Stimulated activated memory B cell treated with anti-CD40 and anti-IgM and Interleukin-4, amounts not matched to agents 10 μg/mL and 1 μg/mL and 100 μg/mL, for 72 hours (primary cell): ENCODE data around the gene PCDHA1.
"Not testable (repeated sequence)": the region's sequence is repeated elsewhere in the genome, so short reads cannot be mapped to it uniquely, and the experiment has no call there.

ENCODE experiments used
- ATAC-seq: fragments of 150-1000 bp; cut with Tn5 transposase; 2 replicates; pipeline ENCODE4 v1.10.0; 2021
- H3K27ac Mint-ChIP-seq: one replicate; pipeline ENCODE4 v1.8.0; 2022; ENCODE audit warnings: mild to moderate bottlenecking, mixed read lengths
- H3K27me3 Mint-ChIP-seq: one replicate; pipeline ENCODE4 v1.8.0; 2022; ENCODE audit warnings: mixed read lengths
- H3K36me3 Mint-ChIP-seq: one replicate; pipeline ENCODE4 v1.8.0; 2022; ENCODE audit warnings: mixed read lengths
- H3K4me1 Mint-ChIP-seq: one replicate; pipeline ENCODE4 v1.8.0; 2022; ENCODE audit warnings: mixed read lengths
- H3K4me3 Mint-ChIP-seq: one replicate; pipeline ENCODE4 v1.8.0; 2022; ENCODE audit warnings: mild to moderate bottlenecking, moderate library complexity, mixed read lengths
- H3K9me3 Mint-ChIP-seq: one replicate; pipeline ENCODE4 v1.8.0; 2022; ENCODE audit warnings: mixed read lengths

Gene PCDHA1

DNA sequence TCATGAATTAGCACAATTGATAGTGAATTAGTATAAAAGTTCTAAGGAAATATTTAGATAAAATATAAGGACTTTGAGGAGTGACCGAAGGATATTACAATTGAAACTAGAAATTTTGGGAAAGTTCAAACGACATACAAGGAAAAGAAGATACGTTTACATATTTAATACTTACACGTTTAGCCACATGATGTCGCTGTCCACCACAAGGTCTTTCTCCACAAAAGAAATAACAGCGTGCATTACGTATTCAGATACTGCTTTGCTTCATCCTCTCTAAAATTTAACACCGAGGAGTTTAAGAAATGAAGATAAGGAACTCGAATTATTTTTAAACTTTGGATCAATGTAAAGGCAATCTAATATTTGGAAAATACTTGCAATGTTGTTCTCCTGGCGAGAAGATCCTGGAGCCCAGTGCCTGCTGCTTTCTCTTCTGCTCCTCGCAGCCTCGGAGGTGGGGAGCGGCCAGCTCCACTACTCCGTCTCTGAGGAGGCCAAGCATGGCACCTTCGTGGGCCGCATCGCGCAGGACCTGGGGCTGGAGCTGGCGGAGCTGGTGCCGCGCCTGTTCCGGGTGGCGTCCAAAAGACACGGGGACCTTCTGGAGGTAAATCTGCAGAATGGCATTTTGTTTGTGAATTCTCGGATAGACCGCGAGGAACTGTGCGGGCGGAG lies 15.0 kb downstream of the PCDHA1 start, which contains the start of gene PCDHA3:
TSS of gene PCDHA3 (plus strand) at position 242 of the 678 bp plus-strand sequence.
- no peak within 1 kb of the TSS for H3K4me3 Mint-ChIP-seq
- H3K27me3 Mint-ChIP-seq: peaks cover 9% of the 10 kb centered on the region
- H3K36me3 Mint-ChIP-seq: no peaks in the 10 kb centered on the region
- H3K4me1 Mint-ChIP-seq: no peaks in the 10 kb centered on the region
- peaks cover 7% of the 10 kb centered on the region for H3K9me3 Mint-ChIP-seq
- no peak within 1 kb of the TSS for H3K27ac Mint-ChIP-seq
- ATAC-seq: no peak

DNA sequence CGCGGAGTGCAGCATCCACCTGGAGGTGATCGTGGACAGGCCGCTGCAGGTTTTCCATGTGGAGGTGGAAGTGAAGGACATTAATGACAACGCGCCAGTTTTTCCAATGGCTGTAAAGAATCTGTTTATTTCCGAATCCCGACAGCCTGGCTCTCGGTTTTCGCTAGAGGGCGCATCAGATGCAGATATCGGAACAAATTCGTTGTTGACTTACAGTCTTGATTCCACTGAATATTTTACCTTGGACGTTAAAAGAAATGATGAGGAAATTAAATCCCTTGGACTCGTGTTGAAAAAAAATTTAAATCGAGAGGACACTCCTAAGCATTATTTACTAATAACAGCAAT lies 15.5 kb downstream of the PCDHA1 start:
- ATAC-seq: no peak
- Mint-ChIP-seq H3K36me3 (no peaks in the 10 kb centered on the region), H3K9me3 (peaks cover 7% of the 10 kb centered on the region), H3K27ac (no peak overlapping the region), H3K4me3 (no peak overlapping the region), H3K27me3 (peaks cover 9% of the 10 kb centered on the region), H3K4me1 (no peaks in the 10 kb centered on the region)

- not testable (repeated sequence) for H3K27me3 Mint-ChIP-seq, H3K4me1 Mint-ChIP-seq, ATAC-seq, H3K27ac Mint-ChIP-seq, H3K9me3 Mint-ChIP-seq, H3K36me3 Mint-ChIP-seq, H3K4me3 Mint-ChIP-seq
Measured at GRCh38 chr5:140802381-140802780, 16.4 kb downstream of the PCDHA1 start.

- Mint-ChIP-seq H3K27ac (no peak overlapping the region), H3K4me3 (no peak overlapping the region), H3K9me3 (peaks cover 7% of the 10 kb centered on the region), H3K27me3 (peaks cover 9% of the 10 kb centered on the region), H3K36me3 (no peaks in the 10 kb centered on the region), H3K4me1 (no peaks in the 10 kb centered on the region)
- no peak for ATAC-seq
Measured at GRCh38 chr5:140802781-140803271, 16.9 kb downstream of the PCDHA1 start.

GRCh38 chr5:140806834-140807775 lies 21.2 kb downstream of the PCDHA1 start, which contains the start of gene PCDHA4:
TSS of gene PCDHA4 (plus strand) at chr5:140807068.
- H3K27ac Mint-ChIP-seq: no peak within 1 kb of the TSS
- H3K4me1 Mint-ChIP-seq: no peaks in the 10 kb centered on the region
- H3K4me3 Mint-ChIP-seq: no peak within 1 kb of the TSS
- peaks cover 7% of the 10 kb centered on the region for H3K9me3 Mint-ChIP-seq
- no peak for ATAC-seq
- peaks cover 9% of the 10 kb centered on the region for H3K27me3 Mint-ChIP-seq
- H3K36me3 Mint-ChIP-seq: no peaks in the 10 kb centered on the region

DNA sequence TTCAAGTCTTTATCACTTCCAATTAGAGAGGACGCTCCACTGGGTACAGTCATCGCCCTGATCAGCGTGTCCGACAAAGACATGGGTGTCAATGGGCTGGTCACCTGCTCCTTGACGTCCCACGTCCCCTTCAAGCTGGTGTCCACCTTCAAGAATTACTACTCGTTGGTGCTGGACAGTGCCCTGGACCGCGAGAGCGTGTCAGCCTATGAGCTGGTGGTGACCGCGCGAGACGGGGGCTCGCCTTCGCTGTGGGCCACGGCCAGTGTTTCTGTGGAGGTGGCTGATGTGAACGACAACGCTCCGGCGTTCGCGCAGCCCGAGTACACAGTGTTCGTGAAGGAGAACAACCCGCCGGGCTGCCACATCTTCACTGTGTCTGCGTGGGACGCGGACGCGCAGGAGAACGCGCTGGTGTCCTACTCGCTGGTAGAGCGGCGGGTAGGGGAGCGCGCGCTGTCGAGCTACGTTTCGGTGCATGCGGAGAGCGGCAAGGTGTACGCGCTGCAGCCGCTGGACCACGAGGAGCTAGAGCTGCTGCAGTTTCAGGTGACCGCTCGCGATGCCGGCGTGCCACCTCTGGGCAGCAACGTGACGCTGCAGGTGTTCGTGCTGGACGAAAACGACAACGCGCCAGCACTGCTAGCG lies 22.4 kb downstream of the PCDHA1 start:
- not testable (repeated sequence) for H3K27me3 Mint-ChIP-seq, ATAC-seq, H3K4me1 Mint-ChIP-seq, H3K36me3 Mint-ChIP-seq, H3K27ac Mint-ChIP-seq, H3K4me3 Mint-ChIP-seq
- H3K9me3 Mint-ChIP-seq: peaks cover 11% of the 10 kb centered on the region

- Mint-ChIP-seq H3K27ac (no peak overlapping the region), H3K4me3 (no peak overlapping the region), H3K4me1 (no peaks in the 10 kb centered on the region), H3K9me3 (peaks cover 9% of the 10 kb centered on the region), H3K27me3 (peaks cover 9% of the 10 kb centered on the region), H3K36me3 (no peaks in the 10 kb centered on the region)
- no peak for ATAC-seq
Measured at GRCh38 chr5:140808889-140809291, 22.9 kb downstream of the PCDHA1 start.

DNA sequence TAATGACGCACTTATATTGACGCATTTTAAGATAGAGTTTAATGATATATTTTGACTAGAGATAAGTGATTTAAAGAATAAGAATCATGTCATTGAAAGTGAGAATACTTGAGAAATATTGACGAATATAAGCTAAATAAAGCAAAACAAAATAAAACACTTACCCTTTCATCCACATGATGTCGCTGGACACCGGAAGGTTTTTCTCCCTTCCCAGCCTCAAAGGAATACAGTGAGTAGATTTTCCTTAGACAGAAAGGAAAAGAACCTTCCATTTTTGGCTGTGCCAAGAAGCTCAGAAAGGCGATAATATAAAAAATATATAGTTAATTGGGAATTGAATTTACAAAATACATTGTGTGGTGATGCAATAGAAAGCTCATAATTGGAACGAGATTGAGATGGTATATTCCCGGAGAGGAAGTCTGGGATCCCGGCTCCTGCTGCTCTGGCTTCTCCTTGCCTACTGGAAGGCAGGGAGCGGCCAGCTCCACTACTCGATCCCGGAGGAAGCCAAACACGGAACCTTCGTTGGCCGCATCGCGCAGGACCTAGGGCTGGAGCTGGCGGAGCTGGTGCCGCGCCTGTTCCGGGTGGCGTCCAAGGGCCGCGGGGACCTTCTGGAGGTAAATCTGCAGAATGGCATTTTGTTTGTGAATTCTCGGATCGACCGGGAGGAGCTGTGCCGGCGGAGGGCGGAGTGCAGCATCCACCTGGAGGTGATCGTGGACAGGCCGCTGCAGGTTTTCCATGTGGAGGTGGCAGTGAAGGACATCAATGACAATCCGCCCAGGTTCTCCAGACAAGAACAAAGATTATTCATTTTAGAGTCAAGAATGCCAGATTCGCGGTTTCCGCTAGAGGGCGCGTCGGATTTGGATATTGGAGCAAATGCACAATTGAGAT lies 35.7 kb downstream of the PCDHA1 start, which contains the start of gene PCDHA5:
TSS of gene PCDHA5 (plus strand) at position 239 of the 906 bp plus-strand sequence.
- H3K36me3 Mint-ChIP-seq: no peaks in the 10 kb centered on the region
- H3K4me3 Mint-ChIP-seq: no peak within 1 kb of the TSS
- H3K27me3 Mint-ChIP-seq: peaks cover 15% of the 10 kb centered on the region
- H3K27ac Mint-ChIP-seq: no peak within 1 kb of the TSS
- no peak for ATAC-seq
- no peaks in the 10 kb centered on the region for H3K4me1 Mint-ChIP-seq
- H3K9me3 Mint-ChIP-seq: peaks cover 1% of the 10 kb centered on the region

GRCh38 chr5:140822281-140822629 lies 36.3 kb downstream of the PCDHA1 start:
- Mint-ChIP-seq H3K9me3 (peaks cover 3% of the 10 kb centered on the region), H3K4me3 (no peak overlapping the region), H3K27me3 (peaks cover 22% of the 10 kb centered on the region), H3K36me3 (no peaks in the 10 kb centered on the region), H3K27ac (no peak overlapping the region), H3K4me1 (no peaks in the 10 kb centered on the region)
- no peak for ATAC-seq

GRCh38 chr5:140822969-140823368 lies 37.0 kb downstream of the PCDHA1 start:
- H3K27me3 Mint-ChIP-seq: peaks cover 19% of the 10 kb centered on the region

DNA sequence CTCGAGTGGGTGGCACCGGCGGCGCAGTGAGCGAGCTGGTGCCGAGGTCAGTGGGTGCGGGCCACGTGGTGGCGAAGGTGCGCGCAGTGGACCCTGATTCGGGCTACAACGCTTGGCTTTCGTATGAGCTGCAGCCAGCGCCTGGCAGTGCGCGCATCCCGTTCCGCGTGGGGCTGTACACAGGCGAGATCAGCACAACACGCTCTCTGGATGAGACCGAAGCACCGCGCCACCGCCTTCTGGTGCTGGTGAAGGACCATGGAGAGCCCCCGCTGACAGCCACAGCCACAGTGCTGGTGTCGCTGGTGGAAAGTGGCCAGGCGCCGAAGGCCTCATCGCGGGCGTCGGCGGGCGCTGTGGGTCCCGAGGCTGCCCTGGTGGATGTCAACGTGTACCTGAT lies 37.5 kb downstream of the PCDHA1 start:
- H3K4me1 Mint-ChIP-seq: no peaks in the 10 kb centered on the region
- no peak overlapping the region for H3K27ac Mint-ChIP-seq
- H3K27me3 Mint-ChIP-seq: peaks cover 15% of the 10 kb centered on the region
- ATAC-seq: no peak
- H3K36me3 Mint-ChIP-seq: no peaks in the 10 kb centered on the region
- H3K9me3 Mint-ChIP-seq: peaks cover 3% of the 10 kb centered on the region
- no peak overlapping the region for H3K4me3 Mint-ChIP-seq

More at GRCh38 chr5:140822969-140823368, 37.0 kb downstream of the PCDHA1 start:
- not testable (repeated sequence) for H3K36me3 Mint-ChIP-seq, H3K4me1 Mint-ChIP-seq, H3K9me3 Mint-ChIP-seq, ATAC-seq, H3K27ac Mint-ChIP-seq, H3K4me3 Mint-ChIP-seq

DNA sequence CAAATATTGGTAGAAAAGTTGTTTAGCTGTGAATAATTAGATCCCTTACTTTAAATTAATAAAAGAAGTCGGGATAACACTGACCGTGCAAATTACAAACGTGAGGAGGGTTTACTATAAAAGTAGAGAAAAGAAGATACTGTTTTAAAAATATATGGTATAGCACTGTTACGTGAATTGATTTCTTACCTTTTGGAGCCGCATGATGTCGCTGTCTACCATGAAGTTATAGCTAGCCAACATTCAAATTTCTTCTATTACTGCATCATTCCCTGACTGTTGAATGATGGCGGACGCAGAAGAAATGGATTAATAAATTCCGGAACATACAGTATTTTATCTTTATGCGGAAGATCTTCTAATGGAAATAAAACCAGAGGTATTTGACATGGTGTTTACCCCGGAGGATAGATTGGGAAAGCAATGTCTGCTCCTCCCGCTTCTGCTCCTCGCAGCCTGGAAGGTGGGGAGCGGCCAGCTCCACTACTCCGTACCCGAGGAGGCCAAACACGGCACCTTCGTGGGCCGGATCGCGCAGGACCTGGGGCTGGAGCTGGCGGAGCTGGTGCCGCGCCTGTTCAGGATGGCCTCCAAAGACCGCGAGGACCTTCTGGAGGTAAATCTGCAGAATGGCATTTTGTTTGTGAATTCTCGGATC lies 41.9 kb downstream of the PCDHA1 start, which contains the start of gene PCDHA6:
TSS of gene PCDHA6 (plus strand) at position 257 of the 658 bp plus-strand sequence. CDS start at position 389, 132 bp downstream.
- peaks cover 7% of the 10 kb centered on the region for H3K9me3 Mint-ChIP-seq
- H3K4me1 Mint-ChIP-seq: no peaks in the 10 kb centered on the region
- peaks cover 22% of the 10 kb centered on the region for H3K27me3 Mint-ChIP-seq
- H3K36me3 Mint-ChIP-seq: no peaks in the 10 kb centered on the region
- H3K27ac Mint-ChIP-seq: no peak within 1 kb of the TSS
- no peak for ATAC-seq
- no peak within 1 kb of the TSS for H3K4me3 Mint-ChIP-seq

DNA sequence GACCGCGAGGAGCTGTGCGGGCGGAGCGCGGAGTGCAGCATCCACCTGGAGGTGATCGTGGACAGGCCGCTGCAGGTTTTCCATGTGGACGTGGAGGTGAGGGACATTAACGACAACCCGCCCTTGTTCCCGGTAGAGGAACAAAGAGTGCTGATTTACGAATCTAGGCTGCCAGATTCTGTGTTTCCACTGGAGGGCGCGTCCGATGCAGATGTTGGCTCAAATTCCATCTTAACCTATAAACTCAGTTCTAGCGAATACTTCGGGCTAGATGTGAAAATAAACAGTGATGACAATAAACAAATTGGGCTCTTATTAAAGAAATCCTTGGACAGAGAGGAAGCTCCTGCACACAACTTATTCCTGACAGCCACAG lies 42.4 kb downstream of the PCDHA1 start:
- H3K4me3 Mint-ChIP-seq: no peak overlapping the region
- H3K27ac Mint-ChIP-seq: no peak overlapping the region
- no peaks in the 10 kb centered on the region for H3K4me1 Mint-ChIP-seq
- H3K36me3 Mint-ChIP-seq: no peaks in the 10 kb centered on the region
- H3K9me3 Mint-ChIP-seq: peaks cover 9% of the 10 kb centered on the region
- ATAC-seq: no peak
- peaks cover 27% of the 10 kb centered on the region for H3K27me3 Mint-ChIP-seq
